ENCODE results near the gene PIK3CB. TPM values are rescaled to one million over a fixed set of nuclear protein-coding genes. Genes with fewer than 3 reads are reported as not detected.

The PIK3CB gene
- total RNA-seq, 5 donors from 2014 or later (not counting 1 experiment from before 2014, with no cell fraction given): 25.2 to 34.4 (median 30.9) TPM

GRCh38 chr3:138768946-138769345 lies 65.8 kb downstream of the PIK3CB start:
- H3K27ac ChIP-seq (ENCODE audit: low read length): no peak overlapping the region
- peaks cover 3 to 18% of the 10 kb centered on the region in 2 donors for H3K36me3 ChIP-seq (ENCODE audit: control insufficient read depth in 2 of 2, extremely low read depth in 1 of 2, insufficient read depth in 1 of 2, low read length in 1 of 2)
- POLR2A ChIA-PET: interaction anchor here in 1 of 2 donors (0.6 kb wide), 1 partner anchor 56 kb away, joined by 4 read pairs; no protein-coding TSS in a partner anchor
- Mint-ChIP-seq H3K27ac (no peak overlapping the region), H3K36me3 (peaks cover 42% of the 10 kb centered on the region), H3K9me3 (no peaks in the 10 kb centered on the region), H3K4me1 (peaks cover 12 to 27% (median 25%) of the 10 kb centered on the region in 3 donors), H3K27me3 (no peaks in the 10 kb centered on the region), H3K4me3 (no peak overlapping the region)
- CTCF ChIA-PET: no interaction called here
- DNase-seq (no peak), ATAC-seq (replicated peaks in 1 of 4) (no peak)
- 100% methylated on average over 1 of the region's 5 CpGs for whole genome bisulfite sequencing (ENCODE audit: insufficient coverage)
- H3K27me3 ChIP-seq (replicated peaks in 1 of 2; ENCODE audit: control insufficient read depth in 2 of 2, extremely low read depth in 1 of 2, insufficient read depth in 2 of 2, low read length in 1 of 2): no peaks in the 10 kb centered on the region
- no peak overlapping the region for H3K4me3 ChIP-seq (ENCODE audit: control insufficient read depth in 1 of 2, extremely low read depth in 1 of 2, low read length in 1 of 2)
- peaks cover 7 to 8% of the 10 kb centered on the region in 2 experiments for H3K4me1 ChIP-seq (ENCODE audit: control insufficient read depth in 1 of 2, extremely low read depth in 1 of 2, insufficient read depth in 2 of 2, low read length in 2 of 2)
- no peaks in the 10 kb centered on the region for H3K9me3 ChIP-seq

DNA sequence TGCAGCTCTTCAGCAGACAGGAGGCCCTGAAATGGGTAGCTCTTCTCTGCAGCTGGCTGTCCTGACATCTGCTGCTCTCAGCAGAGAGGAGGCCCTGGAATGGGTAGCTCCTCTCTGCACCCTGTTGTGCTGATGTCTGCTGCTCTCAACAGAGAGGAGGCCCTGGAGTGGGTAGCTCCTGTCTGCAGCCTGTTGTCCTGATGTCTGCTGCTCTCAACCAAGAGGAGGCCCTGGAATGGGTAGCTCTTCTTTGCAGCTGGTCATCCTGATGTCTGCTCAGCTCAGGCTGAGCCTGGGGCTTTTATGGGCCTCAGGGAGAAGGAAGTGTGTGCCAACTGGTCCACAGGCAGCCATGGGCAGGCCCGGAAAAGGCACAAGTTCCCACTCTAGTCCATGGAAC lies 66.6 kb downstream of the PIK3CB start:
- WGBS (ENCODE audit: insufficient coverage): 67% methylated on average over 1 of the region's 1 CpG
- POLR2A ChIA-PET: no interaction called here

GRCh38 chr3:138767498-138768104 lies 67.1 kb downstream of the PIK3CB start:
- no peaks in the 10 kb centered on the region for H3K9me3 Mint-ChIP-seq
- CTCF ChIA-PET: no interaction called here
- H3K4me1 Mint-ChIP-seq: peaks cover 12 to 28% (median 24%) of the 10 kb centered on the region in 3 donors
- no peaks in the 10 kb centered on the region for H3K27me3 Mint-ChIP-seq
- ATAC-seq (replicated peaks in 1 of 4) (no peak), DNase-seq (no peak)
- no peaks in the 10 kb centered on the region for H3K27me3 ChIP-seq (replicated peaks in 1 of 2; ENCODE audit: control insufficient read depth in 2 of 2, extremely low read depth in 1 of 2, insufficient read depth in 2 of 2, low read length in 1 of 2)
- POLR2A ChIA-PET: no interaction called here
- no peak overlapping the region for H3K4me3 ChIP-seq (ENCODE audit: control insufficient read depth in 1 of 2, extremely low read depth in 1 of 2, low read length in 1 of 2)
- peaks cover under 1 to 18% of the 10 kb centered on the region in 2 donors for H3K36me3 ChIP-seq (ENCODE audit: control insufficient read depth in 2 of 2, extremely low read depth in 1 of 2, insufficient read depth in 1 of 2, low read length in 1 of 2)
- 97% methylated on average over 10 of the region's 11 CpGs for WGBS (ENCODE audit: insufficient coverage)
- H3K4me3 Mint-ChIP-seq: no peak overlapping the region
- H3K9me3 ChIP-seq: no peaks in the 10 kb centered on the region
- peaks cover 7 to 8% of the 10 kb centered on the region in 2 experiments for H3K4me1 ChIP-seq (ENCODE audit: control insufficient read depth in 1 of 2, extremely low read depth in 1 of 2, insufficient read depth in 2 of 2, low read length in 2 of 2)
- H3K27ac ChIP-seq (ENCODE audit: low read length): no peak overlapping the region
- H3K27ac Mint-ChIP-seq: no peak overlapping the region
- peaks cover 38% of the 10 kb centered on the region for H3K36me3 Mint-ChIP-seq

More for the DNA sequence above, 66.6 kb downstream of the PIK3CB start:
- Mint-ChIP-seq H3K4me3 (no peak overlapping the region), H3K9me3 (no peaks in the 10 kb centered on the region), H3K4me1 (peaks cover 12 to 27% (median 24%) of the 10 kb centered on the region in 3 donors), H3K36me3 (peaks cover 38% of the 10 kb centered on the region), H3K27me3 (no peaks in the 10 kb centered on the region), H3K27ac (no peak overlapping the region)
- Histone ChIP-seq H3K36me3 (ENCODE audit: control insufficient read depth in 2 of 2, extremely low read depth in 1 of 2, insufficient read depth in 1 of 2, low read length in 1 of 2) (peaks cover 3 to 18% of the 10 kb centered on the region in 2 donors), H3K4me3 (ENCODE audit: control insufficient read depth in 1 of 2, extremely low read depth in 1 of 2, low read length in 1 of 2) (no peak overlapping the region), H3K4me1 (ENCODE audit: control insufficient read depth in 1 of 2, extremely low read depth in 1 of 2, insufficient read depth in 2 of 2, low read length in 2 of 2) (peaks cover 7 to 8% of the 10 kb centered on the region in 2 experiments), H3K27ac (ENCODE audit: low read length) (no peak overlapping the region), H3K9me3 (no peaks in the 10 kb centered on the region), H3K27me3 (replicated peaks in 1 of 2; ENCODE audit: control insufficient read depth in 2 of 2, extremely low read depth in 1 of 2, insufficient read depth in 2 of 2, low read length in 1 of 2) (no peaks in the 10 kb centered on the region)
- CTCF ChIA-PET: no interaction called here
- ATAC-seq (replicated peaks in 1 of 4) (no peak), DNase-seq (no peak)

GRCh38 chr3:138761002-138761401 lies 73.7 kb downstream of the PIK3CB start:
- H3K27ac Mint-ChIP-seq: peak overlapping the region in 1 of 2 donors; percentile 4
- H3K4me1 ChIP-seq (ENCODE audit: control insufficient read depth in 1 of 2, extremely low read depth in 1 of 2, insufficient read depth in 2 of 2, low read length in 2 of 2): peaks cover 0 to 4% of the 10 kb centered on the region in 2 experiments
- H3K4me1 Mint-ChIP-seq: peaks cover 39 to 43% (median 41%) of the 10 kb centered on the region in 3 donors
- ChIA-PET POLR2A (no interaction called here), CTCF (interaction anchor here in 1 of 2 donors (0.7 kb wide), 1 partner anchor 16 kb away, joined by 3 read pairs; no protein-coding TSS in a partner anchor)
- WGBS (ENCODE audit: insufficient coverage): no CpG with 5 or more reads among the region's 2 CpGs
- H3K9me3 Mint-ChIP-seq: no peaks in the 10 kb centered on the region
- no peak overlapping the region for H3K4me3 ChIP-seq (ENCODE audit: control insufficient read depth in 1 of 2, extremely low read depth in 1 of 2, low read length in 1 of 2)
- H3K36me3 Mint-ChIP-seq: peaks cover 33% of the 10 kb centered on the region
- ATAC-seq (replicated peaks in 1 of 4) (no peak), DNase-seq (no peak)
- no peaks in the 10 kb centered on the region for H3K9me3 ChIP-seq
- H3K27me3 ChIP-seq (replicated peaks in 1 of 2; ENCODE audit: control insufficient read depth in 2 of 2, extremely low read depth in 1 of 2, insufficient read depth in 2 of 2, low read length in 1 of 2): no peaks in the 10 kb centered on the region
- H3K4me3 Mint-ChIP-seq: peak overlapping the region in 1 of 3 donors; percentile 1
- H3K36me3 ChIP-seq (ENCODE audit: control insufficient read depth in 2 of 2, extremely low read depth in 1 of 2, insufficient read depth in 1 of 2, low read length in 1 of 2): no peaks in the 10 kb centered on the region
- no peaks in the 10 kb centered on the region for H3K27me3 Mint-ChIP-seq
- H3K27ac ChIP-seq (ENCODE audit: low read length): no peak overlapping the region

- no peak overlapping the region for H3K27ac ChIP-seq (ENCODE audit: low read length)
- CTCF ChIA-PET: no interaction called here
- Mint-ChIP-seq H3K4me1 (peaks cover 0 to 12% (median 2%) of the 10 kb centered on the region in 3 donors), H3K27ac (no peak overlapping the region), H3K4me3 (no peak overlapping the region), H3K27me3 (no peaks in the 10 kb centered on the region), H3K36me3 (peaks cover 36% of the 10 kb centered on the region), H3K9me3 (no peaks in the 10 kb centered on the region)
- H3K4me1 ChIP-seq (ENCODE audit: control insufficient read depth in 1 of 2, extremely low read depth in 1 of 2, insufficient read depth in 2 of 2, low read length in 2 of 2): no peaks in the 10 kb centered on the region
- H3K27me3 ChIP-seq (replicated peaks in 1 of 2; ENCODE audit: control insufficient read depth in 2 of 2, extremely low read depth in 1 of 2, insufficient read depth in 2 of 2, low read length in 1 of 2): no peaks in the 10 kb centered on the region
- ATAC-seq (replicated peaks in 1 of 4) (no peak), DNase-seq (no peak)
- no peaks in the 10 kb centered on the region for H3K9me3 ChIP-seq
- H3K4me3 ChIP-seq (ENCODE audit: control insufficient read depth in 1 of 2, extremely low read depth in 1 of 2, low read length in 1 of 2): no peak overlapping the region
- POLR2A ChIA-PET: no interaction called here
- WGBS (ENCODE audit: insufficient coverage): 100% methylated on average over 2 of the region's 2 CpGs
- H3K36me3 ChIP-seq (ENCODE audit: control insufficient read depth in 2 of 2, extremely low read depth in 1 of 2, insufficient read depth in 1 of 2, low read length in 1 of 2): peaks cover 3% of the 10 kb centered on the region in 2 donors
Measured at GRCh38 chr3:138748190-138748589, 86.5 kb downstream of the PIK3CB start.

DNA sequence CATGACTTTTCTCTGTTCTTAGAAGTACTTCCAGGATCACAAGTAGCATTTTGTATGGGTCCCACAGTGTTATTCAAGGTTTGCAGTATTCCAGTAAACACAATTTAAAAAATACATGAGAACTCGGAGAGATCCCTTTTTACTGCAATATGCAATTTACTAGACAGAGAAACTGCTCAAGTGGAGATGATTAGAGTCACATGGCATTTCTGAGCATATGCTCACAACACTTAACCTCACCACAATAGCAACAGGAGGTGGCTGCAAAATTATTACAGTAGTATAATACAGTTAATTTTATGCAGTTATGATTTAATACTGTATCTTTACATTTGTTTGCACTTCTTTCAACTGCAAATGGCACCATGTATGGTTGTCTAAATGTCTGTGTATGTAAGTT lies 87.5 kb downstream of the PIK3CB start:
- no peak overlapping the region for H3K4me3 Mint-ChIP-seq
- Histone ChIP-seq H3K27ac (ENCODE audit: low read length) (no peak overlapping the region), H3K4me1 (ENCODE audit: control insufficient read depth in 1 of 2, extremely low read depth in 1 of 2, insufficient read depth in 2 of 2, low read length in 2 of 2) (no peaks in the 10 kb centered on the region), H3K9me3 (no peaks in the 10 kb centered on the region), H3K4me3 (ENCODE audit: control insufficient read depth in 1 of 2, extremely low read depth in 1 of 2, low read length in 1 of 2) (no peak overlapping the region), H3K27me3 (replicated peaks in 1 of 2; ENCODE audit: control insufficient read depth in 2 of 2, extremely low read depth in 1 of 2, insufficient read depth in 2 of 2, low read length in 1 of 2) (no peaks in the 10 kb centered on the region), H3K36me3 (ENCODE audit: control insufficient read depth in 2 of 2, extremely low read depth in 1 of 2, insufficient read depth in 1 of 2, low read length in 1 of 2) (peaks cover 3% of the 10 kb centered on the region in 2 donors)
- H3K9me3 Mint-ChIP-seq: no peaks in the 10 kb centered on the region
- peaks cover 0 to 12% (median 0%) of the 10 kb centered on the region in 3 donors for H3K4me1 Mint-ChIP-seq
- ChIA-PET CTCF (no interaction called here), POLR2A (no interaction called here)
- ATAC-seq (replicated peaks in 1 of 4) (no peak), DNase-seq (no peak)
- peaks cover 36% of the 10 kb centered on the region for H3K36me3 Mint-ChIP-seq
- no CpG with 5 or more reads among the region's 1 CpG for WGBS (ENCODE audit: insufficient coverage)
- H3K27me3 Mint-ChIP-seq: no peaks in the 10 kb centered on the region
- no peak overlapping the region for H3K27ac Mint-ChIP-seq
